Thyroid gland (tissue), 4 donors: ENCODE measurements around the gene MRPL44.

Source experiments
- POLR2A ChIP-seq, 2 donors: fragments of 450-650 bp; IDR thresholded peaks; one replicate each; pipeline ENCODE4 v1.6.1; 2017; ENCODE audit warnings: antibody characterized with exemption in 2 of 2, mild to moderate bottlenecking in 2 of 2, moderate library complexity in 1 of 2
- TF ChIP-seq, protein P1 (sequence below), 6 experiments: fragments of 200-600 bp in 3 of 6; fragments of 450-650 bp in 3 of 6; sonication (generic) in 3 of 6; IDR thresholded peaks; one replicate each; pipeline ENCODE4 v1.5.1; 2016 to 2019; ENCODE audit warnings: antibody characterized with exemption in 6 of 6, mild to moderate bottlenecking in 2 of 6, inconsistent platforms in 1 of 6, moderate library complexity in 1 of 6

GRCh38 chr2:224011837-224012236 lies 54.6 kb downstream of the MRPL44 start:
- no peak for TF ChIP-seq POLR2A (IDR thresholded peaks at IDR 0.05)
- TF ChIP-seq, protein P1, sequence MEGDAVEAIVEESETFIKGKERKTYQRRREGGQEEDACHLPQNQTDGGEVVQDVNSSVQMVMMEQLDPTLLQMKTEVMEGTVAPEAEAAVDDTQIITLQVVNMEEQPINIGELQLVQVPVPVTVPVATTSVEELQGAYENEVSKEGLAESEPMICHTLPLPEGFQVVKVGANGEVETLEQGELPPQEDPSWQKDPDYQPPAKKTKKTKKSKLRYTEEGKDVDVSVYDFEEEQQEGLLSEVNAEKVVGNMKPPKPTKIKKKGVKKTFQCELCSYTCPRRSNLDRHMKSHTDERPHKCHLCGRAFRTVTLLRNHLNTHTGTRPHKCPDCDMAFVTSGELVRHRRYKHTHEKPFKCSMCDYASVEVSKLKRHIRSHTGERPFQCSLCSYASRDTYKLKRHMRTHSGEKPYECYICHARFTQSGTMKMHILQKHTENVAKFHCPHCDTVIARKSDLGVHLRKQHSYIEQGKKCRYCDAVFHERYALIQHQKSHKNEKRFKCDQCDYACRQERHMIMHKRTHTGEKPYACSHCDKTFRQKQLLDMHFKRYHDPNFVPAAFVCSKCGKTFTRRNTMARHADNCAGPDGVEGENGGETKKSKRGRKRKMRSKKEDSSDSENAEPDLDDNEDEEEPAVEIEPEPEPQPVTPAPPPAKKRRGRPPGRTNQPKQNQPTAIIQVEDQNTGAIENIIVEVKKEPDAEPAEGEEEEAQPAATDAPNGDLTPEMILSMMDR (IDR thresholded peaks at IDR 0.05): no peak
